SK-N-SH treated with all-trans-retinoic acid at 6 μM for 48 hours (cell line): ENCODE results near the gene MAPK4.

ENCODE experiments used
- ATAC-seq: fragments of 200-7000 bp; cut with Tn5 transposase; 3 replicates; pipeline ENCODE4 v1.9.1; 2020; ENCODE audit warnings: mild to moderate bottlenecking, moderate library complexity
- ARNTL ChIP-seq: fragments of 450-650 bp; formaldehyde crosslinking; IDR thresholded peaks from 2 replicates; pipeline ENCODE4 v1.5.0; 2020; ENCODE audit warnings: low read depth, mild to moderate bottlenecking, moderate library complexity, borderline replicate concordance
- BACH2 ChIP-seq: fragments of 250-450 bp; sonication (Bioruptor Pico); IDR thresholded peaks from 2 replicates; pipeline ENCODE4 v1.9.0; 2021; ENCODE audit warnings: mild to moderate bottlenecking, borderline replicate concordance
- CREB5 ChIP-seq: fragments of 250-450 bp; sonication (Bioruptor Pico); IDR thresholded peaks from 2 replicates; pipeline ENCODE4 v1.5.1; 2020; ENCODE audit warnings: low read depth, mild to moderate bottlenecking, moderate library complexity
- CSDC2 ChIP-seq: fragments of 250-450 bp; sonication (Bioruptor Pico); IDR thresholded peaks from 2 replicates; pipeline ENCODE4 v1.5.0; 2020; ENCODE audit warnings: mild to moderate bottlenecking, moderate library complexity
- ESRRG ChIP-seq: fragments of 250-450 bp; sonication (Bioruptor Pico); IDR thresholded peaks from 2 replicates; pipeline ENCODE4 v1.6.1; 2021; ENCODE audit warnings: mild to moderate bottlenecking
- GLIS3 ChIP-seq: fragments of 250-450 bp; sonication (Bioruptor Pico); IDR thresholded peaks from 2 replicates; pipeline ENCODE4 v1.5.0; 2020; ENCODE audit warnings: mild to moderate bottlenecking, moderate library complexity
- ISL1 ChIP-seq: fragments of 250-450 bp; sonication (Bioruptor Pico); IDR thresholded peaks from 2 replicates; pipeline ENCODE4 v2.1.2; 2022; ENCODE audit warnings: mild to moderate bottlenecking, moderate library complexity
- OSR1 ChIP-seq: fragments of 250-450 bp; sonication (Bioruptor Pico); IDR thresholded peaks from 2 replicates; pipeline ENCODE4 v1.8.0; 2022; ENCODE audit warnings: moderate library complexity, mild to moderate bottlenecking, inconsistent platforms
- PPARA ChIP-seq: fragments of 250-450 bp; sonication (Bioruptor Pico); IDR thresholded peaks from 2 replicates; pipeline ENCODE4 v1.5.0; 2020; ENCODE audit warnings: mild to moderate bottlenecking, borderline replicate concordance
- RARB ChIP-seq: fragments of 250-450 bp; sonication (Bioruptor Pico); IDR thresholded peaks from 2 replicates; pipeline ENCODE4 v1.8.0; 2021; ENCODE audit warnings: mild to moderate bottlenecking, moderate library complexity
- SNAI2 ChIP-seq: fragments of 250-450 bp; sonication (Bioruptor Pico); IDR thresholded peaks from 2 replicates; pipeline ENCODE4 v1.5.0; 2020; ENCODE audit warnings: mild to moderate bottlenecking, moderate library complexity
- TCF4 ChIP-seq: fragments of 250-450 bp; sonication (Bioruptor Pico); IDR thresholded peaks from 2 replicates; pipeline ENCODE4 v1.8.0; 2021; ENCODE audit warnings: mild to moderate bottlenecking, moderate library complexity, borderline replicate concordance
- TOX ChIP-seq: fragments of 250-450 bp; sonication (Bioruptor Pico); IDR thresholded peaks from 2 replicates; pipeline ENCODE4 v1.8.0; 2021; ENCODE audit warnings: mild to moderate bottlenecking, moderate library complexity, borderline replicate concordance
- ZC3H10 ChIP-seq: fragments of 250-450 bp; sonication (Bioruptor Pico); IDR thresholded peaks from 2 replicates; pipeline ENCODE4 v1.5.1; 2021; ENCODE audit warnings: mild to moderate bottlenecking, moderate library complexity
- ZFP3 ChIP-seq: fragments of 250-450 bp; sonication (Bioruptor Pico); IDR thresholded peaks from 2 replicates; pipeline ENCODE4 v1.5.0; 2020; ENCODE audit warnings: mild to moderate bottlenecking, moderate library complexity
- ZFP30 ChIP-seq: fragments of 450-650 bp; formaldehyde crosslinking; IDR thresholded peaks from 2 replicates; pipeline ENCODE4 v1.5.0; 2022; ENCODE audit warnings: mild to moderate bottlenecking, moderate library complexity
- ZNF565 ChIP-seq: fragments of 450-650 bp; formaldehyde crosslinking; conservative IDR thresholded peaks from 2 replicates; pipeline ENCODE4 v1.5.0; 2020; ENCODE audit warnings: low read depth, mild to moderate bottlenecking, moderate library complexity
- ZNF70 ChIP-seq: fragments of 450-650 bp; formaldehyde crosslinking; IDR thresholded peaks from 2 replicates; pipeline ENCODE4 v1.5.0; 2020; ENCODE audit warnings: mild to moderate bottlenecking, moderate library complexity
- ZNF8 ChIP-seq: fragments of 450-650 bp; formaldehyde crosslinking; IDR thresholded peaks from 2 replicates; pipeline ENCODE4 v1.5.0; 2020; ENCODE audit warnings: mild to moderate bottlenecking, moderate library complexity
- TF ChIP-seq, protein P1 (sequence below): fragments of 250-450 bp; sonication (Bioruptor Pico); IDR thresholded peaks from 2 replicates; pipeline ENCODE4 v1.8.0; 2021; ENCODE audit warnings: low read depth, mild to moderate bottlenecking, moderate library complexity, borderline replicate concordance
- TF ChIP-seq, protein P2 (sequence below): fragments of 250-450 bp; sonication (Bioruptor Pico); IDR thresholded peaks from 2 replicates; pipeline ENCODE4 v1.5.1; 2021; ENCODE audit warnings: mild to moderate bottlenecking, moderate library complexity
- TF ChIP-seq, protein P3 (sequence below): fragments of 250-450 bp; sonication (Bioruptor Pico); IDR thresholded peaks from 2 replicates; pipeline ENCODE4 v1.5.0; 2020; ENCODE audit warnings: mild to moderate bottlenecking, moderate library complexity

The MAPK4 gene

GRCh38 chr18:50661013-50661412 lies 101.1 kb downstream of the MAPK4 start:
- TF ChIP-seq RARB (CRISPR knock-in tag): no peak
- no peak for TF ChIP-seq TCF4
- TF ChIP-seq ZFP3 (CRISPR knock-in tag): no peak
- no peak for TF ChIP-seq PPARA (CRISPR knock-in tag)
- TF ChIP-seq GLIS3: no peak
- TF ChIP-seq, protein P1, sequence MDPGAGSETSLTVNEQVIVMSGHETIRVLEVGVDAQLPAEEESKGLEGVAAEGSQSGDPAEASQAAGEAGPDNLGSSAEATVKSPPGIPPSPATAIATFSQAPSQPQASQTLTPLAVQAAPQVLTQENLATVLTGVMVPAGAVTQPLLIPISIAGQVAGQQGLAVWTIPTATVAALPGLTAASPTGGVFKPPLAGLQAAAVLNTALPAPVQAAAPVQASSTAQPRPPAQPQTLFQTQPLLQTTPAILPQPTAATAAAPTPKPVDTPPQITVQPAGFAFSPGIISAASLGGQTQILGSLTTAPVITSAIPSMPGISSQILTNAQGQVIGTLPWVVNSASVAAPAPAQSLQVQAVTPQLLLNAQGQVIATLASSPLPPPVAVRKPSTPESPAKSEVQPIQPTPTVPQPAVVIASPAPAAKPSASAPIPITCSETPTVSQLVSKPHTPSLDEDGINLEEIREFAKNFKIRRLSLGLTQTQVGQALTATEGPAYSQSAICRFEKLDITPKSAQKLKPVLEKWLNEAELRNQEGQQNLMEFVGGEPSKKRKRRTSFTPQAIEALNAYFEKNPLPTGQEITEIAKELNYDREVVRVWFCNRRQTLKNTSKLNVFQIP (CRISPR knock-in tag): no peak
- TF ChIP-seq ARNTL (CRISPR knock-in tag): no peak
- no peak for TF ChIP-seq OSR1 (CRISPR knock-in tag)
- TF ChIP-seq ZFP30 (CRISPR knock-in tag): no peak
- no peak for TF ChIP-seq SNAI2 (CRISPR knock-in tag)
- TF ChIP-seq ZC3H10 (CRISPR knock-in tag): no peak
- TF ChIP-seq TOX (CRISPR knock-in tag): no peak
- TF ChIP-seq ZNF565: no peak

GRCh38 chr18:50662177-50662576 lies 102.3 kb downstream of the MAPK4 start:
- ATAC-seq: no peak
- TF ChIP-seq SNAI2 (CRISPR knock-in tag): no peak
- TF ChIP-seq ARNTL (CRISPR knock-in tag): no peak
- TF ChIP-seq ISL1 (CRISPR knock-in tag): no peak
- no peak for TF ChIP-seq TOX (CRISPR knock-in tag)
- no peak for TF ChIP-seq ZFP3 (CRISPR knock-in tag)
- TF ChIP-seq GLIS3: no peak
- TF ChIP-seq ZC3H10 (CRISPR knock-in tag): no peak
- TF ChIP-seq, protein P2, sequence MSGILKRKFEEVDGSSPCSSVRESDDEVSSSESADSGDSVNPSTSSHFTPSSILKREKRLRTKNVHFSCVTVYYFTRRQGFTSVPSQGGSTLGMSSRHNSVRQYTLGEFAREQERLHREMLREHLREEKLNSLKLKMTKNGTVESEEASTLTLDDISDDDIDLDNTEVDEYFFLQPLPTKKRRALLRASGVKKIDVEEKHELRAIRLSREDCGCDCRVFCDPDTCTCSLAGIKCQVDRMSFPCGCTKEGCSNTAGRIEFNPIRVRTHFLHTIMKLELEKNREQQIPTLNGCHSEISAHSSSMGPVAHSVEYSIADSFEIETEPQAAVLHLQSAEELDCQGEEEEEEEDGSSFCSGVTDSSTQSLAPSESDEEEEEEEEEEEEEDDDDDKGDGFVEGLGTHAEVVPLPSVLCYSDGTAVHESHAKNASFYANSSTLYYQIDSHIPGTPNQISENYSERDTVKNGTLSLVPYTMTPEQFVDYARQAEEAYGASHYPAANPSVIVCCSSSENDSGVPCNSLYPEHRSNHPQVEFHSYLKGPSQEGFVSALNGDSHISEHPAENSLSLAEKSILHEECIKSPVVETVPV: no peak
- TF ChIP-seq CSDC2 (CRISPR knock-in tag): no peak
- TF ChIP-seq PPARA (CRISPR knock-in tag): no peak
- TF ChIP-seq BACH2 (CRISPR knock-in tag): no peak
- TF ChIP-seq TCF4: no peak
- TF ChIP-seq RARB (CRISPR knock-in tag): no peak
- TF ChIP-seq ZFP30 (CRISPR knock-in tag): no peak
- TF ChIP-seq OSR1 (CRISPR knock-in tag): no peak
- TF ChIP-seq ZNF70: no peak

More at GRCh38 chr18:50661013-50661412, 101.1 kb downstream of the MAPK4 start:
- ATAC-seq: no peak

- TF ChIP-seq ZNF70 (no peak), RARB (CRISPR knock-in tag) (no peak), OSR1 (CRISPR knock-in tag) (no peak), ZNF565 (no peak), TOX (CRISPR knock-in tag) (no peak), ZFP30 (CRISPR knock-in tag) (no peak), TCF4 (no peak), ESRRG (no peak), CREB5 (no peak), SNAI2 (CRISPR knock-in tag) (no peak), ZC3H10 (CRISPR knock-in tag) (no peak), ZNF8 (CRISPR knock-in tag) (no peak), CSDC2 (CRISPR knock-in tag) (no peak), BACH2 (CRISPR knock-in tag) (no peak), ARNTL (CRISPR knock-in tag) (no peak), PPARA (CRISPR knock-in tag) (no peak)
- TF ChIP-seq, protein P1 (CRISPR knock-in tag): no peak
- TF ChIP-seq, protein P2: no peak
- TF ChIP-seq, protein P3, sequence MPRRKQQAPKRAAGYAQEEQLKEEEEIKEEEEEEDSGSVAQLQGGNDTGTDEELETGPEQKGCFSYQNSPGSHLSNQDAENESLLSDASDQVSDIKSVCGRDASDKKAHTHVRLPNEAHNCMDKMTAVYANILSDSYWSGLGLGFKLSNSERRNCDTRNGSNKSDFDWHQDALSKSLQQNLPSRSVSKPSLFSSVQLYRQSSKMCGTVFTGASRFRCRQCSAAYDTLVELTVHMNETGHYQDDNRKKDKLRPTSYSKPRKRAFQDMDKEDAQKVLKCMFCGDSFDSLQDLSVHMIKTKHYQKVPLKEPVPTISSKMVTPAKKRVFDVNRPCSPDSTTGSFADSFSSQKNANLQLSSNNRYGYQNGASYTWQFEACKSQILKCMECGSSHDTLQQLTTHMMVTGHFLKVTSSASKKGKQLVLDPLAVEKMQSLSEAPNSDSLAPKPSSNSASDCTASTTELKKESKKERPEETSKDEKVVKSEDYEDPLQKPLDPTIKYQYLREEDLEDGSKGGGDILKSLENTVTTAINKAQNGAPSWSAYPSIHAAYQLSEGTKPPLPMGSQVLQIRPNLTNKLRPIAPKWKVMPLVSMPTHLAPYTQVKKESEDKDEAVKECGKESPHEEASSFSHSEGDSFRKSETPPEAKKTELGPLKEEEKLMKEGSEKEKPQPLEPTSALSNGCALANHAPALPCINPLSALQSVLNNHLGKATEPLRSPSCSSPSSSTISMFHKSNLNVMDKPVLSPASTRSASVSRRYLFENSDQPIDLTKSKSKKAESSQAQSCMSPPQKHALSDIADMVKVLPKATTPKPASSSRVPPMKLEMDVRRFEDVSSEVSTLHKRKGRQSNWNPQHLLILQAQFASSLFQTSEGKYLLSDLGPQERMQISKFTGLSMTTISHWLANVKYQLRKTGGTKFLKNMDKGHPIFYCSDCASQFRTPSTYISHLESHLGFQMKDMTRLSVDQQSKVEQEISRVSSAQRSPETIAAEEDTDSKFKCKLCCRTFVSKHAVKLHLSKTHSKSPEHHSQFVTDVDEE (CRISPR knock-in tag): no peak
- ATAC-seq: no peak
These were observed 103.0 kb downstream of the MAPK4 start for GRCh38 chr18:50662775-50663383.
